Stimulated activated CD4-positive, alpha-beta T cell treated with anti-CD3 and anti-CD28 coated beads, Interleukin-12 subunit alpha, Interleukin-12 subunit beta, amount 100 ng/mL, for 48 hours (primary cell): ENCODE data around the gene VAMP2.

Source experiments
- DNase-seq, 3 donors: peaks; one replicate each; pipeline ENCODE4 v3.0.0-alpha.2; 2020; ENCODE audit warnings: low read depth in 2 of 3, low spot score in 1 of 3

The VAMP2 gene

DNA sequence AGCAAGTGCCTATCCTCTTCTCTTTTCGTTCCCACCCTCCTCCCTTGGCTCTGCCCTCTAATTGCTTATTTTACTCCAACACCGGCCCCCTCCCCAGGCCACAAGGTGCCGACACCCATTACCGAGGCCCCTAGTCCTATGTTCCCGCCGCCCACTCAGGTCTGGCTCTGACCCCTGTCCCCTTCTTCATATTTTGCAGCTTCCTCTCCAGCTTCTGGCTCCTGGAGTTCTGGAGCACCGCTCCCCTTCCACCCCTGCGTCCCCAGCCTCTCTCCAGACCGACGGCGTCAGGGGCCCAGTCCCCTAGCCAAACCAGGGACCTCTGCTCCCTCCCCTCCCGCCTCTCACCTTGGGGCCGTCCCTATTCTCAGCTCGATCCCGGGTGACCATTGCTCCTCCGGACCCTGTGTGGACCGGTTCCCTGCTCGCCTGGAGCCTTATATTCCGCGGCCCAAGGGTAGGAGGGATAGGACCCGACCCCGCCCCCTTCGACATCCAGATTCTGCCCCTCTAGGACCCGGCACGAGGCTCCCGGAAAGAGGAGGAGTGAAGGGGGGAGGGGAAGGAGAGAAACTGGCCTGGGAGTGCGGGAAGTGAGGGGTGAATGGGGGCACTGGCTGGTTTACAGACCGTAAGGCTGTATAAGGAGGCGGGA, 38.9 kb downstream of the VAMP2 start, which contains the start of gene HES7:
HES7 (minus strand) TSS at position 412 of the 655 bp plus-strand sequence; CDS start at position 390, 22 bp downstream.
- DNase-seq: no peak

DNA sequence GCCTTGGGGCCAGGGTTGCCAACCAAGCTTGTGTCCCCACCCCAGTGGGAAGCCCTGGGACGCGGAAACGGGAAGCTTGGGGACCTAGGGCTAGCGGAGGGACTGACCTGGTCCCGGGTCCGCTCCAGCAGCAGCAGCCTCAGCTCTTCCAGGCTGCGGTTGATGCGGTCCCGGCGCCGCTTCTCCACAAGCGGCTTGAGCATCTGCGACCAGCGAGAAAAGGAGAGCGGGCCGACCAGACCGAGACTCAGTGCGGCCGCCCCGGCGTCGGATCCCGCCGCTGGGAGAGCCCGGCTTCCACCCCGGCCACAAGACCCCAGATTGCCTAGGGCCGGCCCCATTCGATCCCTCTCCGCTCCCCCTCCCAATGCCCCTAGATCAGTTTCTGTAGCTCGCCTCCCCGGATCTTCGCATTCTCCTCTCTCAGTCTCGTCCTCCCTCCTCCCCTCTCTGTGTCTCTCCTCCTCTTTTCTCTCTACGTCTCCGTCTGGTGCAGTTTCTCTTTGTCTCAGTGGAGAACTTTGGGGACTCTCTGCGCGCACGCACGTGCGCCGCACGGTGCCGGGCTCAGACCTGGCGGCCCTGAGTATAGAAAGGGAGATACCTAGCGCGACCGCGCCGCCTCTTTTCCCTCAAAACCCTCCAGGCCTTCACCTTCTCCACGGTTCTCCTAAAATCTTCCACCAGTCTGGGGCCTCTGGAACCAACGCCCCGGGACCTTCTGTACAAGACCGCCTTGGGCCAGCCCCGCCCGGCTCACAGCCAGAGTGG, 39.6 kb downstream of the VAMP2 start:
- DNase-seq: no peak

- DNase-seq: no peak
Measured at GRCh38 chr17:8122422-8122923, 40.3 kb downstream of the VAMP2 start.

DNA sequence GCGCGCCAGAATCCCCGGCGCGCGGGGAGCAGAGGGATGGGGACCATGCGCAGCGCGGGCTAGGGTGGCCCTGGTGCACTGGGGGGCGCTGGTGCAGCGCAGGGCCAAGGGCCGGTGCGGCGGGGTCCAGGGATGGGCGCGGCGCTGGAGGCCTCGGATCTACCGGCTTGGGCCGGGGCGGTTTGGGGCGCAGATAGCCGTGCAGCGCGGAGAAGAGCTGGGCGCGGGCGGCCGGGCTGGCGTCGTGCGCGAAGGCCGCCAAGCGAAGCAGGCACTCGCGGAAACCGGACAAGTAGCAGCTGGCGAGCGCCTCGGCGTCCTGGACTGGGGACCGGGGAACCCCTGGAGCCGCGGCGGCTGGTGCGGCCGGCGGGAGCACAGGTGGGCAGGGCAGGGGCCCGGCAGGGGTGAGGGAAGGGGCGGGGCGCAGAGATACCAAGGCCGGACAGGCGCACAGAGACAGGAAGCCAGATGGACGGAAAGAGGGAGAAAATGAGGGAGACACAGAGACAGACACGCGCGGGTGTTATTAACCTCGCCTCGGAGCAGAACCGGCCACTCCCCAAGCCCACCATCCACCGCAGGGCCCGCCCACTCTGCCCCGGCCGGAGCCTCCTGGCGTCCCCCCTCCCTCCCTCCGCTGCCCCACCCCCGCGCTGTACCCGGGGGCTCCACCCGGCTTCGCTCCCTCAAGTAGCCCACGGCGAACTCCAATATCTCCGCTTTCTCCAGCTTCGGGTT, 40.9 kb downstream of the VAMP2 start:
- DNase-seq: peak in 1 of 3 donors; percentile 34

DNA sequence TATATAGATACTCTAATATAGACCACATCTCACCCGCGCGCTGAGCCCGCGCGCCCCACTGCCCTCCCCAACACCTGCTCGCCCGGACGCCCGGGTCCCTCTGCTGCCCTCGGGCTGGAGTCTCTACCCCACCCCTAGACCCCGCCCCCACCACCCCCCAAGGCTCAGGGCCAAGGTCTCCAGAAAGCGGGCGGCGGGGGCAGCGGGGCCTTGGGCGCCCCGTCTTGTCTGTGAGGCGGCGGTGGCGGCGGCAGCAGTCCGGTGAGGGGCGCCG, 41.4 kb downstream of the VAMP2 start:
- no peak for DNase-seq

DNA sequence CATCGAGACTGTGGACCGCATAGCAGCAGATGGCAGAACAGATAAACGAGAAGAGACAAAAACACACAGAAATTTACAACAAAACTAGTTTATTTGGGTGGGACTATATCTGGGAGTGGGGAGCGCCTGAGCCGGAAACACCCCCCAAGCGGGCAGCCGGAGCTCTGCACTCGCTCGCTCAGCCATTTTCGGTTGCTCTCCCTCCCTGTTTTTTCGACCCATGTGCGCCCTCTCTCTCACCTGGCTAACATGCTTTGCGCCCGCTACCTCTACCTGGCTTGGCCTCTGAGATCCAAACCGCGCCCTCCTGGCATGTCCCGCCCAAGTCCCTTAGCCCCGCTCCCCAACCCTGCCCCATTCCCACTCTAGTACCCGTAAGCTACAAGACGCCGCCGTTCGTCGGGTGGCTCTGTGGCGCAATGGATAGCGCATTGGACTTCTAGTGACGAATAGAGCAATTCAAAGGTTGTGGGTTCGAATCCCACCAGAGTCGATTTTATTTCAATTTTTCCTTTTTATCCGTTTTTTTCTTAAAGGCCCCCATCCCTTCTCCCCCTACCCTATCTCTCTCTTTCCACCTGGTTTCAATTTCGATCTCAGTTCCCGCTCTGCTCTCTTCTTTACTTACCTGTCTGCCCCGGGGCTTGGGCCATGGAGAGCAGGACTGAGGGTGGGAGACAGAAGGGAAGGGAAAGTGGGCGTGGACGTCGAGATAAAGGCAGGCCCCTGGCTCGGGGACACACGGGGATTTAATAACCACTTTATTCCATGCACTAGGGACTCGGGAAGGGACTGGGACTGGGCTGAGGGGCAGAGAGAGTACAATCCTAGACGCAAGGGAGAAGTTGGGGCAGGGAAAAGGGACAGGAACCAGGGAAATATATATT, 42.0 kb downstream of the VAMP2 start:
- DNase-seq: peak; percentile 72 to 94 (median 81)

GRCh38 chr17:8119581-8120519, 42.9 kb downstream of the VAMP2 start:
- peak; percentile 86 to 99 (median 95) for DNase-seq

DNA sequence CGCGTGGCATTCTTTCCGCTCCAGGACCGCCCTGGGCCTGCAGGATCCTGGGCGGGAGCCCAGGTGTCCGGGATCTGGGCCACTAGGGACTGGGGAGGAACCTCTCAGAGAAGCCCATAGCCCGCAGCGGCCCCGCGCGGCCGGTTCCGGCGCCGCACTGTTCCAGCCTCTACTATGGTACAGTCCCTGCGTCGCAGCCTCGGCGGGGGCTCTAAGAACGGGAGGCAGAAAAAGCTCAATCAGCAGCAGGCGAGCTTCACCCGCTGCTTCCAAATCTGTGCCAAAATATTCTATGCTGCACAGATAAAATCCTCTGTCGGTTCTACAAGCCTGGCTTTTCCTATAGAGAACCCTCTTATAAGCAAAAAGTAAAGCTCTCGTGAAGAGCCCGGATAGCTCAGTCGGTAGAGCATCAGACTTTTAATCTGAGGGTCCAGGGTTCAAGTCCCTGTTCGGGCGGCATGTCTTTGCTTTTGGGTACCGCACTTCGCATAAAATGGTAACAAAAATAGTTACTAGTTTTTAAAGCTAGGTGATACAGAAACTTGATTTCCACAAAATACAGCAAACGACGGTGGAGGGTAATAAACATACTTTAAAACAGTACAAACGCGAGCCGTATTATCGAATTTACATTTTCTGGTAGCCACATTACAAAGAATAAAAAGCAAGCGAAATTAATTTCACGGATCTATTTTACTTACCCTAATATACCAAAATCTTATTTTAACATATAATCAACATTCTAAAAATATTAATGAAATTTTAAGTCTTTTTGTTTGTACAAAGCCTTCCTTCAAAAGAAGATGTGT, 43.8 kb downstream of the VAMP2 start:
- peak; percentile 82 to 87 (median 85) for DNase-seq

- peak in 1 of 3 donors; percentile 19 for DNase-seq
Measured at GRCh38 chr17:8117980-8118768, 44.6 kb downstream of the VAMP2 start, which contains the start of gene ALOXE3. TSS of gene ALOXE3 (minus strand) at chr17:8118514. CDS start at chr17:8117990, 524 bp downstream.

GRCh38 chr17:8117367-8117979, 45.3 kb downstream of the VAMP2 start:
- no peak for DNase-seq

- no peak for DNase-seq
Measured at GRCh38 chr17:8116776-8117175, 46.0 kb downstream of the VAMP2 start.

- DNase-seq: no peak
Measured at GRCh38 chr17:8110907-8111306, 51.8 kb downstream of the VAMP2 start.

DNA sequence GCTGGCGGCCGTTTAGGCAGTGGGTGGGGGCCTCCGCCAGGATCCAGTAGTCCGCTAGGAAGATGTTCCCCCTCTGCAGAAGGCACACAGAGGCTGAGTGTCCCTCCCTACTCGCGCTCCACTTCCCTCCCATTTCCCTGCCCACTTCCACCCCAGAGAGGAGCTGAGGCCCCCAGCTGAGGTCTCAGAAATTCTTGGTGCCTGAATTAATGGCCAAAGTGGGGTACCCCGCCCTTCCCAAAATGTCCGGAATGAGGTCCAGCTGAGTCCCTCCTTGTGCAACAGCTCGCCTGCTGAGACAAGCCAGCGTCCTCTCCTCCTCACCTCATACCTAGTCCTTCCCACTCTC, 52.3 kb downstream of the VAMP2 start:
- DNase-seq: no peak

DNA sequence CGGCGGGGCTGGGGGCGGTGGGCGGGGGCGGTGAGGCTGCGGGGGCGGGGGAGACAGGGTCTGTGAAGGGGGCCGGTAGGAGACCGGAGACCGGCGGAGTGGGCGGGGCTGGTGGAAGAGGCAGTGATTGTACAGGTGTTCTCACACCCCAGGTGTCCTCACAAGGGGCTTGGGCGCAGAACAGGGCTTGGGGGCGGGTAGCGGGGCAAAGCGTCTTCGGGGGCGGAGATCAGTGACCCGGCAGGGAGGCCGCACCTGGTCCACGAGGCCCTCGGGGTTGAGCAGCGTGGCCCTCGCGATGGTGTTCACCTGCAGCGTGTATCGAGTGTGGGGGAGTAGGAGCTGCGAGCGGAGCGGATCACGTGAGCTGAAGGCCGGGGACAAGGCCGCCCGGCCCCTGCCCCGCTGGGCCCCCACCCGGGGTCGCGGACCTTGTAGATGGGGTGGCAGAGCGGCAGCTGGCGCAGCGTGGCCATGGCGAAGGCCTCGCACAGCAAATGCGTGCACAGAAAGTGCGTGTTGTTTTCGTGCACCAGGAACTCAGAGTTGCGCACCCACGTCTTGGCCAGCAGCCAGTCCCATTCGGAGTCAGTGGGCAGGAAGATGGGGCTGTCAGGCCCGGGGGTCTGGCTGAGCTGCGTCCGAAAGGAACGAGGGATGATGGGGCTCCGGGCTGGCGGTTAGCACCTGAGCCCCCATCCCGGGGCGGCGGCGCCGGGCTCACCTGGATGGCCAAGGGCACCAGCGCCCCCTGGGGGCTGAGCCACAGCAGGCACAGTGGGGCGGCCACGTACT, 52.9 kb downstream of the VAMP2 start:
- peak in 2 of 3 donors; percentile 69 to 75 for DNase-seq
